Neural progenitor cell (in vitro differentiated cells): ENCODE results near the gene BBS9. TPM values are rescaled to one million over a fixed set of nuclear protein-coding genes. Genes with fewer than 3 reads are reported as not detected.

Source experiments
- DNase-seq: peaks from one replicate; pipeline ENCODE4 v3.0.0-alpha.2; 2016; ENCODE audit warnings: low spot score
- H2AFZ ChIP-seq: fragments of 200-600 bp; sonication (generic); replicated peaks from 2 replicates; pipeline ENCODE4 v1.6.1; 2016; ENCODE audit warnings: antibody characterized with exemption
- H3F3A ChIP-seq: fragments of 200-600 bp; sonication (generic); 2 replicates; pipeline ENCODE4 v1.6.1; 2016; ENCODE audit warnings: antibody characterized with exemption, low read depth
- H3K27ac ChIP-seq: fragments of 200-600 bp; sonication (generic); 2 replicates; pipeline ENCODE4 v1.5.1; 2016; ENCODE audit warnings: mild to moderate bottlenecking
- H3K27me3 ChIP-seq: fragments of 200-600 bp; sonication (generic); 2 replicates; pipeline ENCODE4 v1.6.1; 2016; ENCODE audit warnings: mild to moderate bottlenecking, moderate library complexity
- H3K36me3 ChIP-seq: fragments of 200-600 bp; sonication (generic); 2 replicates; pipeline ENCODE4 v1.5.1; 2016
- H3K4me1 ChIP-seq: fragments of 200-600 bp; sonication (generic); 2 replicates; pipeline ENCODE4 v1.6.1; 2016; ENCODE audit warnings: mixed run types
- H3K4me2 ChIP-seq: fragments of 200-600 bp; sonication (generic); 2 replicates; pipeline ENCODE4 v1.6.1; 2016
- H3K4me3 ChIP-seq: fragments of 200-600 bp; sonication (generic); 2 replicates; pipeline ENCODE4 v1.5.1; 2016
- H3K79me2 ChIP-seq: fragments of 200-600 bp; sonication (generic); 2 replicates; pipeline ENCODE4 v1.6.1; 2016; ENCODE audit warnings: low read depth
- H3K9ac ChIP-seq: fragments of 200-600 bp; sonication (generic); 2 replicates; pipeline ENCODE4 v1.6.1; 2016
- H3K9me3 ChIP-seq: fragments of 200-600 bp; sonication (generic); 2 replicates; pipeline ENCODE4 v1.5.1; 2016; ENCODE audit warnings: low read depth
- H4K20me1 ChIP-seq: fragments of 200-600 bp; sonication (generic); 2 replicates; pipeline ENCODE4 v1.6.1; 2016; ENCODE audit warnings: low read depth
- H3K27ac Mint-ChIP-seq: 3 replicates; pipeline ENCODE4 v1.8.0; 2021; ENCODE audit warnings: mixed read lengths
- H3K27me3 Mint-ChIP-seq: 2 replicates; pipeline ENCODE4 v1.8.0; 2022; ENCODE audit warnings: low read depth, mild to moderate bottlenecking, inconsistent platforms, moderate library complexity, mixed read lengths; ENCODE audit not compliant: insufficient read depth
- H3K36me3 Mint-ChIP-seq: 3 replicates; pipeline ENCODE4 v1.8.0; 2021; ENCODE audit warnings: mixed read lengths
- H3K4me1 Mint-ChIP-seq: 3 replicates; pipeline ENCODE4 v1.8.0; 2021; ENCODE audit warnings: mixed read lengths
- H3K4me3 Mint-ChIP-seq: 3 replicates; pipeline ENCODE4 v1.8.0; 2021; ENCODE audit warnings: mild to moderate bottlenecking, moderate library complexity, mixed read lengths
- H3K9me3 Mint-ChIP-seq: 3 replicates; pipeline ENCODE4 v1.8.0; 2020; ENCODE audit warnings: mixed read lengths
- CTCF ChIP-seq: fragments of 200-600 bp; sonication (generic); IDR thresholded peaks from 2 replicates; pipeline ENCODE4 v1.5.1; 2017; ENCODE audit warnings: antibody characterized with exemption, mild to moderate bottlenecking
- EZH2 ChIP-seq: fragments of 200-600 bp; sonication (generic); IDR thresholded peaks from 2 replicates; pipeline ENCODE4 v1.6.1; 2017; ENCODE audit warnings: antibody characterized with exemption, mild to moderate bottlenecking, moderate library complexity
- EZH2phosphoT487 ChIP-seq: fragments of 200-600 bp; sonication (generic); IDR thresholded peaks from 2 replicates; pipeline ENCODE4 v1.6.1; 2017; ENCODE audit warnings: antibody characterized with exemption
- total RNA-seq: library from RNA; depleted of rRNA; stranded (reverse); fragments of >200 nt; gene quantifications from 2 replicates; pipeline ENCODE4 v1.2.3, GENCODE V29; 2015; ENCODE audit warnings: low replicate concordance

The BBS9 gene
- total RNA-seq, 1 donor from 2014 or later = 40.3 TPM

DNA sequence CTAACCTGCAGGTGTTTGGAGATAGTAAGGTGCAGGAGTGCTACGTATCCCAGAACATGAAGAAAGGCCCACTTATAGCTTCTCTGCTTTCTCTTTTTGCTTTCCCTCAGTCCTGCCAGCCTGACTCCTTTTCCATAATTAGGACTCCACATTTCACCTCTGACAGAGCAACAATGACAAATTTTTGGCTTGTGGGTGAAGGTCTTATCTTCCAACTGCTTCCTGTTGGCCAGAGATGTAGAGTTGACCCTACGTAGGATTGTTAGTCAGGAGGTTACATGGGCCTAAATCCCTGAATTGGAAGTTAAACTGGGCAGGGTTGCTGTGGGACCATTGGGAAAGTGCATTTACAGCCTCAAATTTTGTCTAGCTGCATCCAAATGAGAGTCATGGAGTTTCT is 41.5 kb upstream of the BBS9 start:
- no peak overlapping the region for H3K9ac ChIP-seq
- Mint-ChIP-seq H3K4me1 (no peaks in the 10 kb centered on the region), H3K4me3 (no peak overlapping the region), H3K27ac (no peak overlapping the region), H3K36me3 (peaks cover 5% of the 10 kb centered on the region), H3K27me3 (peaks cover 2% of the 10 kb centered on the region), H3K9me3 (no peaks in the 10 kb centered on the region)
- H3K36me3 ChIP-seq = no peaks in the 10 kb centered on the region
- no peaks in the 10 kb centered on the region for H3K27me3 ChIP-seq
- no peaks in the 10 kb centered on the region for H3K9me3 ChIP-seq
- H2AFZ ChIP-seq = no peak overlapping the region
- no peak overlapping the region for H3K4me3 ChIP-seq
- H3K27ac ChIP-seq = no peak overlapping the region
- H3F3A ChIP-seq = no peaks in the 10 kb centered on the region
- TF ChIP-seq EZH2phosphoT487 = no peak
- TF ChIP-seq CTCF = no peak
- no peak for TF ChIP-seq EZH2
- H3K4me1 ChIP-seq = no peaks in the 10 kb centered on the region
- no peaks in the 10 kb centered on the region for H3K79me2 ChIP-seq
- DNase-seq = no peak
- H4K20me1 ChIP-seq = no peaks in the 10 kb centered on the region
- no peak overlapping the region for H3K4me2 ChIP-seq

GRCh38 chr7:33089142-33089541 is 40.2 kb upstream of the BBS9 start:
- peaks cover 10% of the 10 kb centered on the region for H3K36me3 Mint-ChIP-seq
- H3K9ac ChIP-seq = no peak overlapping the region

DNA sequence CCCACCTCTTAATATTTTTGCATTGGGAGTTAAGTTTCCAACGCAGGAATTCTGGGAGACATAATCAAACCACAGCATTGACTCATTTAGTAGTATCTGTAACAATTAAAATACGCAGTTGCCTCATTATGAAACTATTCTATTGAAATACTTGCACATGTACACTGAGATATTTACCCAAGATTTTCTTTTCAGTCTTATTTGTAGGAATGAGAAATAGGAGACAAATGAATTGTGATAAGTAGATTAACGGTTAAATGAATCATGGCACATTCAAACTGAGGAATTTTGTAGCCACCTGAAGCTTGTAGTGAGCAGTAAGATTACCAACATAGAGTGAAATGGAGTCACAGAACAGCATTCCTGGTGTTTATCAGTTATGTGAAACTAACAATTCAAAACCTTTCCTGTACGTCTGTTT is 38.2 kb upstream of the BBS9 start:
- Histone ChIP-seq H3K4me2 (no peak overlapping the region), H3K4me3 (no peak overlapping the region), H2AFZ (no peak overlapping the region), H3K36me3 (no peaks in the 10 kb centered on the region), H3K9ac (no peak overlapping the region), H3K27me3 (no peaks in the 10 kb centered on the region), H3K27ac (no peak overlapping the region), H3K4me1 (no peaks in the 10 kb centered on the region), H3F3A (no peaks in the 10 kb centered on the region), H3K9me3 (no peaks in the 10 kb centered on the region), H3K79me2 (no peaks in the 10 kb centered on the region), H4K20me1 (no peaks in the 10 kb centered on the region)
- Mint-ChIP-seq H3K27me3 (peaks cover under 1% of the 10 kb centered on the region), H3K4me3 (no peak overlapping the region), H3K4me1 (no peaks in the 10 kb centered on the region), H3K9me3 (no peaks in the 10 kb centered on the region), H3K36me3 (peaks cover 16% of the 10 kb centered on the region), H3K27ac (no peak overlapping the region)
- TF ChIP-seq EZH2phosphoT487 = no peak
- no peak for TF ChIP-seq CTCF
- TF ChIP-seq EZH2 = no peak
- no peak for DNase-seq

More at GRCh38 chr7:33089142-33089541, 40.2 kb upstream of the BBS9 start:
- Mint-ChIP-seq H3K4me3 (no peak overlapping the region), H3K9me3 (no peaks in the 10 kb centered on the region), H3K4me1 (no peaks in the 10 kb centered on the region), H3K27ac (peak overlapping the region; percentile 48), H3K27me3 (peaks cover 2% of the 10 kb centered on the region)
- Histone ChIP-seq H3K4me1 (no peaks in the 10 kb centered on the region), H3K4me3 (no peak overlapping the region), H3K9me3 (no peaks in the 10 kb centered on the region), H3K4me2 (no peak overlapping the region), H3K79me2 (no peaks in the 10 kb centered on the region), H2AFZ (no peak overlapping the region), H3F3A (no peaks in the 10 kb centered on the region), H3K27me3 (no peaks in the 10 kb centered on the region), H3K36me3 (no peaks in the 10 kb centered on the region), H3K27ac (no peak overlapping the region), H4K20me1 (no peaks in the 10 kb centered on the region)
- TF ChIP-seq EZH2 = no peak
- no peak for TF ChIP-seq EZH2phosphoT487
- TF ChIP-seq CTCF = no peak
- DNase-seq = no peak
